GM12875 (cell line): Measurements from ENCODE around the gene RNF114.
A peak's percentile ranks its signal among the peaks of the same experiment; 100 is the strongest.

Source experiments
- H3K4me3 ChIP-seq: one replicate; pipeline ENCODE4 v1.5.1; 2011; ENCODE audit warnings: low read depth, low read length, control low read depth
- TF ChIP-seq, protein P1 (sequence below): IDR thresholded peaks from 2 replicates; pipeline ENCODE4 v1.5.1; 2011; ENCODE audit warnings: low read depth, mild to moderate bottlenecking, control low read depth, inconsistent platforms, low read length, moderate library complexity, borderline replicate concordance; ENCODE audit not compliant: insufficient read depth

Gene RNF114

DNA sequence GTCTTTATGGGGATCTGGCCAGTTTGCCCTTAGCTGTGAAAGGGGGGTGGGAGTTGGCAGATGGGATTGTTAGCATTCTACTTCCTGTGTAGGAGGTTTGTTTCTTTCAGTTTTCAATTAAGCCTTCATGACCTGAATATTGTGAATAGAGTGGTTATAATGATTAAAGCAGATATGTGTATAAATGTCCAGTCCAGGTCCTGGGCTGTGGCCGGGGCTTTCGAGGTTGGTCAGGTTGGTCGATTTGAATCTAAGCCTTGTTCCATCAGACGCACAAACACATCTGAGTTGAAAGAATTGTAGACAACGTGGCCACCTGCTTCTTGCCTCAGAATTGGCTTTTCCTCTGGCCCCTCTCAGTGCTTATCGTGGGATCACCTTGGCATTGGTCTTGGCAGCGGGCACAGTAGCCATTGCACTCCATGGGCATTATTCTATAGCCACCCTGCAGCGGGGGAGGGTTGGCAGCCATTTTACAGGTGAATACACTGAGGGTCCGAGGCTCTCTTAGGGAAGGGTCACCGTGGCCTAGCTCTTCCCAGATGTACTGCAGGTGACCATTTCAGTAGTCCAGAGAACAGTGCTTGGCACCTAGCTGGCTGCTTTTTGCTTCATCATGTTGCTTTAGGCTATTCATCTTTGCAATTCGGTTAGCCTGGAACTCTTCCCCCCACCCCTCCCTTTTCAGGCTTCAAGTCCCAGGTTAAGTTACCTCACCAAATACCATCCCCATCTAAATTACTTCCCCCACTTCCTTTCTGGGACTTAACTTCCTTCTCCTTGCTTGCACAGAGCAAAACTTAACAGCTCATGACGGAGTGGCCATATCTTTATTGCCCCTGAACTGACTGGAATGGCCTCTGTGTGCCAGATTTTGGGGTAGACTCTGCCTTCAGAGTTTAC is 1.1 kb downstream of the RNF114 start:
- peak overlapping the region; percentile 97 for H3K4me3 ChIP-seq
- TF ChIP-seq, protein P1, sequence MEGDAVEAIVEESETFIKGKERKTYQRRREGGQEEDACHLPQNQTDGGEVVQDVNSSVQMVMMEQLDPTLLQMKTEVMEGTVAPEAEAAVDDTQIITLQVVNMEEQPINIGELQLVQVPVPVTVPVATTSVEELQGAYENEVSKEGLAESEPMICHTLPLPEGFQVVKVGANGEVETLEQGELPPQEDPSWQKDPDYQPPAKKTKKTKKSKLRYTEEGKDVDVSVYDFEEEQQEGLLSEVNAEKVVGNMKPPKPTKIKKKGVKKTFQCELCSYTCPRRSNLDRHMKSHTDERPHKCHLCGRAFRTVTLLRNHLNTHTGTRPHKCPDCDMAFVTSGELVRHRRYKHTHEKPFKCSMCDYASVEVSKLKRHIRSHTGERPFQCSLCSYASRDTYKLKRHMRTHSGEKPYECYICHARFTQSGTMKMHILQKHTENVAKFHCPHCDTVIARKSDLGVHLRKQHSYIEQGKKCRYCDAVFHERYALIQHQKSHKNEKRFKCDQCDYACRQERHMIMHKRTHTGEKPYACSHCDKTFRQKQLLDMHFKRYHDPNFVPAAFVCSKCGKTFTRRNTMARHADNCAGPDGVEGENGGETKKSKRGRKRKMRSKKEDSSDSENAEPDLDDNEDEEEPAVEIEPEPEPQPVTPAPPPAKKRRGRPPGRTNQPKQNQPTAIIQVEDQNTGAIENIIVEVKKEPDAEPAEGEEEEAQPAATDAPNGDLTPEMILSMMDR, result no peak

GRCh38 chr20:49938173-49939163 is 2.3 kb downstream of the RNF114 start:
- no peak overlapping the region for H3K4me3 ChIP-seq
- TF ChIP-seq, protein P1, result no peak

DNA sequence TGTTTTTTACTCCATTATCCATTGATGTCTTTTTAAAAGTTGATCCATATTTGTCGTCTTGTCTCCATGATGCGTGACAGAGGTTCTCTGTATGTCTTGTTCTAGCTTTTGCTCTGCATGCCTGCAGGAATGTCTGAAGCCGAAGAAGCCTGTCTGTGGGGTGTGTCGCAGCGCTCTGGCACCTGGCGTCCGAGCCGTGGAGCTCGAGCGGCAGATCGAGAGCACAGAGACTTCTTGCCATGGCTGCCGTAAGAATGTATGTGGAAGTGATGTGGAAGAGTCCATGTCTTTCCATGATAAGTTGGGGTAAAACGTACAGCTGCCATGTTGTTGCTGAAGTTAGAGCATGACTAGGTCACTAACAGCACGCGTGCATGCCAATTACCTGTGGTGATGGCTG is 5.3 kb downstream of the RNF114 start:
- TF ChIP-seq, protein P1, result no peak
- no peak overlapping the region for H3K4me3 ChIP-seq

GRCh38 chr20:49942303-49942702 is 6.1 kb downstream of the RNF114 start:
- TF ChIP-seq, protein P1, result no peak
- no peak overlapping the region for H3K4me3 ChIP-seq

GRCh38 chr20:49942942-49943341 is 6.7 kb downstream of the RNF114 start:
- TF ChIP-seq, protein P1, result no peak
- H3K4me3 ChIP-seq, result no peak overlapping the region

DNA sequence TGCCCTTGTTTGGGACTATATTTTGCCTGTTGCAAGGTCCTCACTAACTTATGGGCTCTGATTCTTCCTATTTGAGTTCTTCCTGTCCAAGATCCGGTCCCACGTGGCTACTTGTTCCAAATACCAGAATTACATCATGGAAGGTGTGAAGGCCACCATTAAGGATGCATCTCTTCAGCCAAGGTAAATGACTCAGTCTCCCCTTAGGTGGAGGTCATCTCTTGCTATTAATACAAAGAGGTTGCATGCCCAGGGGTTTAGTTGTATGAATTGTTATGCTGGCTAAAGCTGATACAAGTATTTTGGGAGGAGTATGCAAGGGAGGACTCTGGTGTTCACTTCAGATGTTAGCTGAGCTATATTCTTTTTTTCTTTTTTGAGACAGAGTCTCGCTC is 9.1 kb downstream of the RNF114 start:
- TF ChIP-seq, protein P1, result no peak
- no peak overlapping the region for H3K4me3 ChIP-seq
